GM18511 (cell line): Measurements from ENCODE around the gene CNN1.
A peak's percentile ranks its signal among the peaks of the same experiment; 100 is the strongest.
"Not testable (repeated sequence)": the region's sequence is repeated elsewhere in the genome, so short reads cannot be mapped to it uniquely, and the experiment has no call there.

Experiments used
- ATAC-seq: cut with Tn5 transposase; IDR thresholded peaks from one replicate; pipeline ENCODE4 v1.9.1; 2021; ENCODE audit warnings: mild to moderate bottlenecking, moderate library complexity; ENCODE audit not compliant: unreplicated experiment

The CNN1 gene

GRCh38 chr19:11564082-11564807 lies 25.6 kb downstream of the CNN1 start:
- ATAC-seq, result not testable (repeated sequence)

GRCh38 chr19:11565649-11565980 lies 27.0 kb downstream of the CNN1 start:
- not testable (repeated sequence) for ATAC-seq

GRCh38 chr19:11566164-11566563 lies 27.5 kb downstream of the CNN1 start:
- no peak for ATAC-seq

GRCh38 chr19:11570039-11570462 lies 31.4 kb downstream of the CNN1 start:
- no peak for ATAC-seq

- not testable (repeated sequence) for ATAC-seq
Measured at GRCh38 chr19:11573354-11573753, 34.7 kb downstream of the CNN1 start.

GRCh38 chr19:11573763-11574162 lies 35.1 kb downstream of the CNN1 start:
- not testable (repeated sequence) for ATAC-seq

GRCh38 chr19:11574689-11575088 lies 36.0 kb downstream of the CNN1 start:
- ATAC-seq, result no peak

- no peak for ATAC-seq
Measured at GRCh38 chr19:11576227-11576626, 37.6 kb downstream of the CNN1 start.

- ATAC-seq, result no peak
Measured at GRCh38 chr19:11577451-11578257, 39.0 kb downstream of the CNN1 start, which contains the start of gene ACP5. TSS of gene ACP5 (minus strand) at chr19:11577645. CDS start at chr19:11577317, 328 bp downstream.

- no peak for ATAC-seq
Measured at GRCh38 chr19:11578258-11579142, 39.8 kb downstream of the CNN1 start.

- ATAC-seq, result no peak
Measured at GRCh38 chr19:11580116-11580515, 41.5 kb downstream of the CNN1 start.

- peak; percentile 78 for ATAC-seq
Measured at GRCh38 chr19:11581740-11582139, 43.1 kb downstream of the CNN1 start.

- ATAC-seq, result no peak
Measured at GRCh38 chr19:11586331-11586730, 47.7 kb downstream of the CNN1 start.

- ATAC-seq, result no peak
Measured at GRCh38 chr19:11587302-11587974, 48.8 kb downstream of the CNN1 start.

GRCh38 chr19:11587975-11588631 lies 49.5 kb downstream of the CNN1 start:
- no peak for ATAC-seq

GRCh38 chr19:11594084-11594483 lies 55.4 kb downstream of the CNN1 start:
- no peak for ATAC-seq

- no peak for ATAC-seq
Measured at GRCh38 chr19:11596156-11596555, 57.5 kb downstream of the CNN1 start.

GRCh38 chr19:11597202-11598102 lies 58.8 kb downstream of the CNN1 start, which contains the start of gene ZNF627:
TSS of gene ZNF627 (plus strand) at chr19:11597483. CDS start at chr19:11597628, 145 bp downstream.
- peak; percentile 97 for ATAC-seq

- no peak for ATAC-seq
Measured at GRCh38 chr19:11598103-11598483, 59.4 kb downstream of the CNN1 start.
